HEK293T (cell line): Measurements from ENCODE around the gene DAPK1.

Experiments
- CTCF ChIA-PET: fragments of 350-600 bp; formaldehyde crosslinking; extraction: SDS; loops from one replicate; lab custom pipeline; 2021; ENCODE audit warnings: antibody characterized with exemption, inconsistent platforms; lab: Yijun Ruan, JAX
- POLR2A ChIA-PET: fragments of 350-600 bp; formaldehyde crosslinking; extraction: SDS; loops from one replicate; lab custom pipeline; 2020; ENCODE audit warnings: antibody characterized with exemption, inconsistent platforms; lab: Yijun Ruan, JAX
- DNase-seq: peaks from one replicate; pipeline ENCODE4 v3.0.0; 2012; ENCODE audit warnings: mixed read lengths; ENCODE audit errors: extremely low spot score
- ARNT ChIP-seq: fragments of 450-650 bp; IDR thresholded peaks from 2 replicates; pipeline ENCODE4 v1.6.1; 2017; ENCODE audit warnings: mild to moderate bottlenecking
- BHLHE40 ChIP-seq: fragments of 450-650 bp; IDR thresholded peaks from 2 replicates; pipeline ENCODE4 v1.6.1; 2016; ENCODE audit warnings: mild to moderate bottlenecking, moderate library complexity, borderline replicate concordance
- CTBP1 ChIP-seq: fragments of 450-650 bp; IDR thresholded peaks from 2 replicates; pipeline ENCODE4 v1.6.1; 2016; ENCODE audit warnings: borderline replicate concordance
- ELF4 ChIP-seq: fragments of 450-650 bp; IDR thresholded peaks from 2 replicates; pipeline ENCODE4 v1.6.1; 2017; ENCODE audit warnings: antibody characterized with exemption
- FOXA1 ChIP-seq: fragments of 450-650 bp; IDR thresholded peaks from 2 replicates; pipeline ENCODE4 v1.6.1; 2016; ENCODE audit warnings: mild to moderate bottlenecking
- FOXK2 ChIP-seq: fragments of 450-650 bp; IDR thresholded peaks from 2 replicates; pipeline ENCODE4 v1.6.1; 2016; ENCODE audit warnings: mild to moderate bottlenecking
- FOXM1 ChIP-seq: fragments of 450-650 bp; IDR thresholded peaks from 2 replicates; pipeline ENCODE4 v1.6.1; 2017; ENCODE audit warnings: mild to moderate bottlenecking, borderline replicate concordance
- HDGF ChIP-seq: fragments of 450-650 bp; IDR thresholded peaks from 2 replicates; pipeline ENCODE4 v1.6.1; 2017; ENCODE audit warnings: antibody characterized with exemption, borderline replicate concordance
- L3MBTL2 ChIP-seq: fragments of 450-650 bp; conservative IDR thresholded peaks from 2 replicates; pipeline ENCODE4 v1.6.1; 2016; ENCODE audit warnings: mild to moderate bottlenecking
- LEF1 ChIP-seq: fragments of 450-650 bp; IDR thresholded peaks from 2 replicates; pipeline ENCODE4 v1.6.1; 2017; ENCODE audit warnings: mild to moderate bottlenecking, borderline replicate concordance
- NFRKB ChIP-seq: fragments of 450-650 bp; IDR thresholded peaks from 2 replicates; pipeline ENCODE4 v1.6.1; 2016; ENCODE audit warnings: mild to moderate bottlenecking, moderate library complexity
- PKNOX1 ChIP-seq: fragments of 450-650 bp; IDR thresholded peaks from 2 replicates; pipeline ENCODE4 v1.6.1; 2016
- SP1 ChIP-seq: fragments of 450-650 bp; IDR thresholded peaks from 2 replicates; pipeline ENCODE4 v1.6.1; 2017
- SUZ12 ChIP-seq: fragments of 450-650 bp; IDR thresholded peaks from 2 replicates; pipeline ENCODE4 v1.6.1; 2016; ENCODE audit warnings: mild to moderate bottlenecking
- TARDBP ChIP-seq: fragments of 450-650 bp; IDR thresholded peaks from 2 replicates; pipeline ENCODE4 v1.6.1; 2016
- ZNF384 ChIP-seq: fragments of 450-650 bp; IDR thresholded peaks from 2 replicates; pipeline ENCODE4 v1.6.1; 2016

DAPK1 gene

DNA sequence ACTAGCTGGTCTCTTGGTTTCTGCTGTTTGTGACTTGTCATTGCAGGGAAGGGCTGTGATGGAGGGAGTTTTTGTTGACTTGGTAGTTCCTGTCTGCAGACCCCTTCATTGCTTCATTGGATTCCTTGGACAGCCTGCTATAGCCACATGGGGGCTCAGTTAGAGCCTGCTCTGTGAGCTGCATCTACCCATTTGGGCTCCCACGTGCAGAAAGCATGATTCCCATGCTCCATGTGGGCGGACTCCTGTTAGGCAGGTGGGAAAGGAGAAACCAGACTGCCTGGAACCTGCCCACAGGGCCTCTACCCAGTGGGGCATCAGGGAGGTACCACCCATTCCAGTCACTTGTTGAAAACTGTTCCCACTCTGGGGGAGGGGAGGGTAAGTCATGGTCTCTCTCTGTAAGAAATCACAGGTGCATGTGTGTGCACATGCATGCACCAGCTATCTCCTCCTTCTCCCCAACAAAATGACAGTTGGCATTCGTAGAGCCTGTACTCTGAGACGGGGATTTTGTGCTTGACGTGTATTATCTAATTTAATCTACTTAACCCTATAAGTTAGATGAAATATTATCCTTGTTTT is 61.0 kb downstream of the DAPK1 start:
- POLR2A ChIA-PET, result no interaction called here

DNA sequence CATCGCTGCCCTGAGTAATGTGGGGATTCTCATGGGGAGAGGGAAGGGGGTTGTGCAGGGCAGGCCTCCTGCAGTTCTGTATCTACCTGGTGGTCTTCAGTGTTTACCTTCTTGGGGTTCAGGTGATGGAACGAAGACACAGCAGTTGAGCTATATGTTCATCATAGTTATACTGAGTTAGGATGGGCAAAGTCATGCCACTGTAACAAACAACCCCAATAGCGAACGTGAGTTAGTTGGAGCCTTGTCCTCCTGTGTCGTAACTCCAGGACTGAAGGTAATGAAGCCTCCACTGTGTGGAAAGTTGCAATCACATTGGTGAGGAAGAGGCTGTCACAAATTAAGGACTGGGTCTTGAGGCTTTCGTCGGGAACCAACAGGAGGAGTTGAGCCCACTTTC is 64.4 kb downstream of the DAPK1 start:
- CTCF ChIA-PET, result no interaction called here
- DNase-seq, result no peak
- POLR2A ChIA-PET, result no interaction called here
- TF ChIP-seq ZNF384 (no peak), FOXM1 (no peak), ARNT (no peak), SUZ12 (no peak), BHLHE40 (no peak), LEF1 (no peak), TARDBP (no peak), NFRKB (no peak), FOXK2 (no peak), ELF4 (no peak), PKNOX1 (no peak), HDGF (no peak), FOXA1 (no peak), SP1 (no peak), CTBP1 (no peak), L3MBTL2 (no peak)

More for the DNA sequence above, 61.0 kb downstream of the DAPK1 start:
- no peak for DNase-seq
- CTCF ChIA-PET, result no interaction called here
- no peak for TF ChIP-seq NFRKB
- TF ChIP-seq LEF1, result no peak
- no peak for TF ChIP-seq FOXK2
- TF ChIP-seq ELF4, result no peak
- no peak for TF ChIP-seq PKNOX1
- TF ChIP-seq HDGF, result no peak
- no peak for TF ChIP-seq SUZ12
- TF ChIP-seq BHLHE40, result no peak
- no peak for TF ChIP-seq FOXM1
- TF ChIP-seq CTBP1, result no peak
- TF ChIP-seq SP1, result no peak
- TF ChIP-seq TARDBP, result no peak
- no peak for TF ChIP-seq FOXA1
- TF ChIP-seq ZNF384, result no peak
- TF ChIP-seq ARNT, result no peak
- no peak for TF ChIP-seq L3MBTL2

DNA sequence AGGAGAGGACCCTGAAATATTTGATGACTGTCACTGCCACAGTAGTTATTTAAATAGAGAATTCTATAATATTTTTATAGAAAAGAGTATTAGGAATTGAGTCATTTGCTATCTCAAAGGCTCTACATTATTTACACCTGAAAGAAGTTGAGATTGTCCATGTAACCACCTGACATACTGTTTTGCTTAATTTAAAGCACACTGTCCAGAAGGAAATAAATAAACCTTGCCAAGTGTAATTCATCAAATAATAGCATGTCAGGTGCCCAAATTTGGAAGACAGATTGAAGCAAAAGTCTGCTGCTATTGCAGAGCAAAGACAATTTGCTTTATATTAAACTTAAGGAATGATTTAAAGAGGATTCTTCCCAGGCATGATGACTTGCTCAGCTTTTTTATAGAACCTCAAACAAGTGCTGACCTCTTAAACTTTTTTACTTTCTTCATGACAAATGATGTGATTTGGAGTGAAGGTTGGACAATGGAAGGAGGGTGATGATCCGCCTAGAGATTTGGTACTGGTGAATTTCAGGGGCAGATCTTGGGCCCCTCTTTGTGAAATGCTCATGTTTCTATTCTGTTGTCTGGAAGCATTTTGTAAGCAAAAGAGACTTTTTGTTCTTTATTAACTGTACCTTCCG is 65.0 kb downstream of the DAPK1 start:
- TF ChIP-seq FOXM1 (no peak), HDGF (no peak), FOXA1 (no peak), ZNF384 (no peak), ARNT (no peak), LEF1 (no peak), CTBP1 (no peak), BHLHE40 (no peak), FOXK2 (no peak), ELF4 (no peak), PKNOX1 (no peak), SUZ12 (no peak), NFRKB (no peak), TARDBP (no peak), L3MBTL2 (no peak), SP1 (no peak)
- DNase-seq, result no peak
- ChIA-PET POLR2A (no interaction called here), CTCF (no interaction called here)

GRCh38 chr9:87564111-87564510 is 66.4 kb downstream of the DAPK1 start:
- POLR2A ChIA-PET, result no interaction called here
- TF ChIP-seq HDGF (no peak), PKNOX1 (no peak)
- no peak for DNase-seq
- CTCF ChIA-PET, result no interaction called here

GRCh38 chr9:87564791-87565241 is 67.1 kb downstream of the DAPK1 start:
- DNase-seq, result no peak
- ChIA-PET POLR2A (no interaction called here), CTCF (no interaction called here)
- TF ChIP-seq HDGF (no peak), FOXK2 (no peak), L3MBTL2 (no peak), BHLHE40 (no peak), CTBP1 (no peak), SP1 (no peak), LEF1 (no peak), ARNT (no peak), FOXM1 (no peak), PKNOX1 (no peak), NFRKB (no peak), FOXA1 (no peak), TARDBP (no peak), ELF4 (no peak), SUZ12 (no peak), ZNF384 (no peak)
